ENCODE data around the gene MAL.

DNA sequence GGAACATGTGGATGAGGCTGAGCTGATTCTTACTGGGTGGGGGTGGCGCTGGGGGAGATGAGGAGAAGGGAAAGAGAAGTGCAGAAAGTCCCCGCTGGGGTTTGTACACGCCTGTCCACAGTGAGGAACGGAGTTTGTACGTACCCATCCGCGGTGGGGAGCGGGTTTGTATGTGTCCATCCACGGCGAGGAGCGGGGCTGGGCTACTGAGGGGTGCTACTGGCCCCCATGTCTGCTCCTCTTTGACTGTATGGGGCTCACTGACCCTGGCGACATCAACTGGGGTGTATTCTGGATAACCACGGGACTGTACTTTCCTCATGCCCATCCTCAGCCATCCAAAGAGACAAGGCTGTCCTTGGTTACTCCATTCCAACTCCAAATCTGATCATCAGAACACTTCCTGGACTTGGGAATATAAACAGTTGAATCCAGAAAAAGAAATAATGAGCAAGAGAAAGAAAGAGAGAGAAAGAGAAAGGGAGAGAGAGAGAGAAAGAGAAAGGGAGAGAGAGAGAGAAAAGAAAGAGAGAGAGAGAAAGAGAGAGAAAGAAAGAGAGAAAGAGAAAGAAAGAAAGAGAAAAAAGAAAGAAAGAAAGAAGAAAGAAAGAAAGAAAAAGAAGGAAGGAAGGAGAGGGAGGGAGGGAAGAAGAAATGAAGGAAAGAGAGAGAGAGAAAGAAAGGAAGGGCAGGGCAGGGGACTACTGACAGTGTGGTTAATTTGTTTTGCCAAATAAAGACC, 21.0 kb downstream of the MAL start:
- TF ChIP-seq SIN3A (IDR thresholded peaks at IDR 0.05; ENCODE audit: borderline replicate concordance, insufficient read depth, low read length), result no peak
- TF ChIP-seq POLR2AphosphoS5 (IDR thresholded peaks at IDR 0.05; ENCODE audit: low read depth, low read length), result no peak
- TF ChIP-seq, protein P1, sequence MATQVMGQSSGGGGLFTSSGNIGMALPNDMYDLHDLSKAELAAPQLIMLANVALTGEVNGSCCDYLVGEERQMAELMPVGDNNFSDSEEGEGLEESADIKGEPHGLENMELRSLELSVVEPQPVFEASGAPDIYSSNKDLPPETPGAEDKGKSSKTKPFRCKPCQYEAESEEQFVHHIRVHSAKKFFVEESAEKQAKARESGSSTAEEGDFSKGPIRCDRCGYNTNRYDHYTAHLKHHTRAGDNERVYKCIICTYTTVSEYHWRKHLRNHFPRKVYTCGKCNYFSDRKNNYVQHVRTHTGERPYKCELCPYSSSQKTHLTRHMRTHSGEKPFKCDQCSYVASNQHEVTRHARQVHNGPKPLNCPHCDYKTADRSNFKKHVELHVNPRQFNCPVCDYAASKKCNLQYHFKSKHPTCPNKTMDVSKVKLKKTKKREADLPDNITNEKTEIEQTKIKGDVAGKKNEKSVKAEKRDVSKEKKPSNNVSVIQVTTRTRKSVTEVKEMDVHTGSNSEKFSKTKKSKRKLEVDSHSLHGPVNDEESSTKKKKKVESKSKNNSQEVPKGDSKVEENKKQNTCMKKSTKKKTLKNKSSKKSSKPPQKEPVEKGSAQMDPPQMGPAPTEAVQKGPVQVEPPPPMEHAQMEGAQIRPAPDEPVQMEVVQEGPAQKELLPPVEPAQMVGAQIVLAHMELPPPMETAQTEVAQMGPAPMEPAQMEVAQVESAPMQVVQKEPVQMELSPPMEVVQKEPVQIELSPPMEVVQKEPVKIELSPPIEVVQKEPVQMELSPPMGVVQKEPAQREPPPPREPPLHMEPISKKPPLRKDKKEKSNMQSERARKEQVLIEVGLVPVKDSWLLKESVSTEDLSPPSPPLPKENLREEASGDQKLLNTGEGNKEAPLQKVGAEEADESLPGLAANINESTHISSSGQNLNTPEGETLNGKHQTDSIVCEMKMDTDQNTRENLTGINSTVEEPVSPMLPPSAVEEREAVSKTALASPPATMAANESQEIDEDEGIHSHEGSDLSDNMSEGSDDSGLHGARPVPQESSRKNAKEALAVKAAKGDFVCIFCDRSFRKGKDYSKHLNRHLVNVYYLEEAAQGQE (IDR thresholded peaks at IDR 0.05; ENCODE audit: insufficient read depth in 1 of 2, low read depth in 2 of 2, low read length in 2 of 2), result no peak
